Neutrophil (primary cell): ENCODE data around the gene FAM24B.

ENCODE experiments used
- H3K27ac ChIP-seq: fragments of 200-600 bp; sonication (generic); 2 replicates; pipeline ENCODE4 v1.5.1; 2016; ENCODE audit warnings: mild to moderate bottlenecking, moderate library complexity
- H3K27me3 ChIP-seq: fragments of 200-600 bp; sonication (generic); 2 replicates; pipeline ENCODE4 v1.6.0; 2016; ENCODE audit warnings: mild to moderate bottlenecking
- H3K36me3 ChIP-seq: fragments of 200-600 bp; sonication (generic); 2 replicates; pipeline ENCODE4 v1.5.1; 2017
- H3K4me1 ChIP-seq, 2 experiments: fragments of 200-600 bp in 1 of 2; sonication (generic) in 1 of 2; 1 replicate in 1 of 2; 2 replicates in 1 of 2; pipeline versions ENCODE4 v1.5.1 to v1.6.1; 2013 to 2016; ENCODE audit warnings: low read depth in 1 of 2, low read length in 1 of 2, mild to moderate bottlenecking in 1 of 2, moderate library complexity in 1 of 2; ENCODE audit not compliant: control insufficient read depth in 1 of 2, insufficient read depth in 1 of 2
- H3K4me3 ChIP-seq, 2 experiments: fragments of 200-600 bp in 1 of 2; sonication (generic) in 1 of 2; 1 replicate in 1 of 2; 2 replicates in 1 of 2; pipeline ENCODE4 v1.5.1; 2013 to 2016; ENCODE audit warnings: low read depth in 1 of 2, low read length in 1 of 2, mild to moderate bottlenecking in 1 of 2, moderate library complexity in 1 of 2
- H3K9me3 ChIP-seq: fragments of 200-600 bp; sonication (generic); 2 replicates; pipeline ENCODE4 v1.5.1; 2016
- TF ChIP-seq, protein P1 (sequence below): fragments of 200-600 bp; sonication (generic); IDR thresholded peaks from 2 replicates; pipeline ENCODE4 v1.5.1; 2016; ENCODE audit warnings: antibody characterized with exemption

Gene FAM24B

DNA sequence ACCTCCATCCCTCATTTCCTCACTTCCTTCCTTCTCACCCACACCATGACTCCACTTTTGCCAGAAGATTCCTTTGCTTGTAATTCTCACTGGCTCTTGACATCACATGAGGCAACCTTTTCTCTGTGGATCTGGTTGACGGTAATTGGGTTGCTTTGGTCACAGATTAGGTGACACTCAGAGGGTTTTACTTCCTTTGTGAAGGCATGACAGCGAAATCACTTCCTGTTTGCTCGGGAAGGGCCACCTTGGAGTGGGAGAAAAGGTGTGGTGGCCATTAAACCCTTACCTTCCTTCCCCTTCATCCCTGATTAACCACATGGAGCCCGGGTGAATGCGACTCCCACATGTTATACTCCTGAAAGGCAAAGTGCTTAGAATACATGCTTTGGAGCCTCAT is 63.9 kb downstream of the FAM24B start:
- H3K4me3 ChIP-seq: no peak overlapping the region
- H3K4me1 ChIP-seq: no peaks in the 10 kb centered on the region
- peaks cover 37% of the 10 kb centered on the region for H3K27me3 ChIP-seq
- H3K9me3 ChIP-seq: no peaks in the 10 kb centered on the region
- no peaks in the 10 kb centered on the region for H3K36me3 ChIP-seq
- H3K27ac ChIP-seq: no peak overlapping the region
- TF ChIP-seq, protein P1, sequence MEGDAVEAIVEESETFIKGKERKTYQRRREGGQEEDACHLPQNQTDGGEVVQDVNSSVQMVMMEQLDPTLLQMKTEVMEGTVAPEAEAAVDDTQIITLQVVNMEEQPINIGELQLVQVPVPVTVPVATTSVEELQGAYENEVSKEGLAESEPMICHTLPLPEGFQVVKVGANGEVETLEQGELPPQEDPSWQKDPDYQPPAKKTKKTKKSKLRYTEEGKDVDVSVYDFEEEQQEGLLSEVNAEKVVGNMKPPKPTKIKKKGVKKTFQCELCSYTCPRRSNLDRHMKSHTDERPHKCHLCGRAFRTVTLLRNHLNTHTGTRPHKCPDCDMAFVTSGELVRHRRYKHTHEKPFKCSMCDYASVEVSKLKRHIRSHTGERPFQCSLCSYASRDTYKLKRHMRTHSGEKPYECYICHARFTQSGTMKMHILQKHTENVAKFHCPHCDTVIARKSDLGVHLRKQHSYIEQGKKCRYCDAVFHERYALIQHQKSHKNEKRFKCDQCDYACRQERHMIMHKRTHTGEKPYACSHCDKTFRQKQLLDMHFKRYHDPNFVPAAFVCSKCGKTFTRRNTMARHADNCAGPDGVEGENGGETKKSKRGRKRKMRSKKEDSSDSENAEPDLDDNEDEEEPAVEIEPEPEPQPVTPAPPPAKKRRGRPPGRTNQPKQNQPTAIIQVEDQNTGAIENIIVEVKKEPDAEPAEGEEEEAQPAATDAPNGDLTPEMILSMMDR: no peak

DNA sequence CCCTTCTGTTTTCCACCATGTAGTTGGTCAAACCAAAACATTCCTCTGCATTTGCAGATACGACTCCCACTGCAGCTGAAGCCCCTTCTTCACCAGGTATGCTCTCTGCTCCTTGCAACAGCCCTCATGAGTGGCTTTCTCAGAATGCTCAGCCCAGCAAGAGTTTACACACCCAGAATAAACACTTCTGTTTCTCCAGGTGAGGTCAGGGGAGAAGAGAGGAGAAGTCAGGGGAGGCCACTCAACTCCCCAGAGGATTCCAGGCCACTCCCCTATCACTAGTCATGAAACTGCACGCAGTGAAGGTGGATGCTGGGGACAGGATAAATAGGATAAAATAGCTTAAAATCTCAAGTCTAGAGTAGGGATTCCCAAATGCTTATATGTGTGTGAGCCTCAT is 64.9 kb downstream of the FAM24B start:
- Histone ChIP-seq H3K4me1 (no peaks in the 10 kb centered on the region), H3K4me3 (no peak overlapping the region), H3K36me3 (no peaks in the 10 kb centered on the region), H3K27me3 (peaks cover 28% of the 10 kb centered on the region), H3K27ac (no peak overlapping the region), H3K9me3 (no peaks in the 10 kb centered on the region)
- TF ChIP-seq, protein P1: no peak

DNA sequence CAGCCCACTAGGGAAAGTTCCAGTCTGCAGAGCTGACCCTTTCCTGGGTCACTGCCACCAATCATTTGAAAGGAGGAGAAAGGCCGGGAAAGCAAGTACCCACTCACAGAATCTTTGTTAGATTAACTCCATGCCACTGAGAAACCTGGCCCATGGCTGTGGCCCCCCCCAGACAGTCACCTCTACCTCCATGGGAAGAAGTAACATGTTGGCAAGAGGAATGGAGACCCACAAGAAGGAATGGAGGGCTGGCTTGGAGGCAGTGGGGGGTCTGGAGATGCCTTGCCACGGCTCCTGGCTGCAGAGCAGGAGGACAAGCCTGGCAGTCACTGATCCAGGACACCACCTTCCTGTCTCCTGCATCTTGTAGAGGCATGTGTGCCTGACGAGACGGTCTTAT is 66.6 kb downstream of the FAM24B start:
- no peak overlapping the region for H3K27ac ChIP-seq
- no peak overlapping the region for H3K4me3 ChIP-seq
- no peaks in the 10 kb centered on the region for H3K9me3 ChIP-seq
- TF ChIP-seq, protein P1: no peak
- H3K4me1 ChIP-seq: no peaks in the 10 kb centered on the region
- no peaks in the 10 kb centered on the region for H3K36me3 ChIP-seq
- peaks cover 10% of the 10 kb centered on the region for H3K27me3 ChIP-seq

DNA sequence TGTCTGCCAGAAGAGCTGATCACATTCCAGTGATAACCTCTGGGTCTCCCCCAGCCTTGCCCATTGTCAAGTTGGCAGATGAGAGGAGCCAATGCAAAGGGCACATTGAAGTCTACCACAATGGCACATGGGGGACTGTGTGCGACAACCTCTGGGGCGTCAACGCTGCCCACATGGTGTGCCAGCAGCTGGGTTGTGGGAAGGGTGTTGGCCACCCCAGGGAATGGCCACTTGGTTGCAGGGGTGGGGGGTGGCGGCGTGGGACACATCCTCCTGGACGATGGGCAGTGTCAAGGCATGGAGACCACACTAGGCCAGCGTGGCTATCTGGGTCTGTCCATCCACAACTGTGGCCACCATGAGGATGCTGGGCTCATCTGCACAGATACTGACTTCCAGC is 77.1 kb downstream of the FAM24B start:
- Histone ChIP-seq H3K4me1 (no peaks in the 10 kb centered on the region), H3K36me3 (no peaks in the 10 kb centered on the region), H3K4me3 (no peak overlapping the region), H3K27ac (no peak overlapping the region), H3K27me3 (no peaks in the 10 kb centered on the region), H3K9me3 (no peaks in the 10 kb centered on the region)
- TF ChIP-seq, protein P1: no peak
